Naive thymus-derived CD8-positive, alpha-beta T cell (primary cell): ENCODE results near the gene HMOX2. TPM values are rescaled to one million over a fixed set of nuclear protein-coding genes. Genes with fewer than 3 reads are reported as not detected.

Experiments used
- ATAC-seq, 2 donors: fragments of 150-1000 bp; cut with Tn5 transposase in 1 of 2; sonication (Bioruptor Pico), chemical (Tn5 transposase) in 1 of 2; 1 replicate in 1 of 2; 2 replicates in 1 of 2; pipeline ENCODE4 v1.10.0; 2021; ENCODE audit warnings: mild to moderate bottlenecking in 2 of 2, moderate library complexity in 2 of 2
- POLR2A ChIA-PET: fragments of 350-600 bp; sonication (Branson Sonifier 250); formaldehyde crosslinking; loops from one replicate; lab custom pipeline; 2021; ENCODE audit warnings: antibody characterized with exemption; lab: Charles Lee
- DNase-seq, 10 donors: peaks; one replicate each; pipeline versions ENCODE4 v3.0.0 to v3.0.0-alpha.2; 2020 to 2022
- H3K27ac Mint-ChIP-seq, 10 donors: one replicate each; pipeline ENCODE4 v1.8.0; 2020 to 2022; ENCODE audit warnings: mild to moderate bottlenecking in 10 of 10, mixed read lengths in 10 of 10, moderate library complexity in 4 of 10, inconsistent platforms in 1 of 10
- H3K27me3 Mint-ChIP-seq, 5 donors: one replicate each; pipeline ENCODE4 v1.8.0; 2021 to 2022; ENCODE audit warnings: mixed read lengths in 5 of 5
- H3K36me3 Mint-ChIP-seq, 3 donors: one replicate each; pipeline ENCODE4 v1.8.0; 2020 to 2022; ENCODE audit warnings: mixed read lengths in 3 of 3, mild to moderate bottlenecking in 2 of 3, inconsistent platforms in 1 of 3
- H3K4me1 Mint-ChIP-seq, 4 donors: one replicate each; pipeline ENCODE4 v1.8.0; 2021 to 2022; ENCODE audit warnings: mixed read lengths in 4 of 4
- H3K4me3 Mint-ChIP-seq, 10 donors: one replicate each; pipeline ENCODE4 v1.8.0; 2020 to 2022; ENCODE audit warnings: mild to moderate bottlenecking in 10 of 10, mixed read lengths in 10 of 10, moderate library complexity in 6 of 10, inconsistent platforms in 1 of 10
- H3K9me3 Mint-ChIP-seq, 9 donors: one replicate each; pipeline ENCODE4 v1.8.0; 2020 to 2022; ENCODE audit warnings: mixed read lengths in 9 of 9, mild to moderate bottlenecking in 3 of 9, inconsistent platforms in 1 of 9, moderate library complexity in 1 of 9
- polyA plus RNA-seq, 3 donors: library from polyadenylated mRNA; unstranded; fragments of 300-500 nt; fragmentation: Illumina TruSeq; gene quantifications; one replicate each; pipeline ENCODE4 v1.2.3, GENCODE V29; 2021
- total RNA-seq, 8 experiments: library from RNA in 2 of 8; stranded (reverse) in 2 of 8; gene quantifications; one replicate each; pipeline ENCODE4 v1.2.3 and lab custom pipeline; 2021 to 2026

The HMOX2 gene
- total RNA-seq, result 10 to 100 TPM; 64.3 to 71.9 TPM
- polyA plus RNA-seq, result 100 to 1,000 TPM; 123 to 210 (median 145) TPM
- total RNA-seq (lab: John Stamatoyannopoulos, UW), result 55.0 to 81.3 (median 75.2) reads per million in 6 experiments

GRCh38 chr16:4475880-4476788 is at the start of gene HMOX2:
Gene HMOX2, plus strand, starts transcription at chr16:4476398. Its CDS starts 29,127 bp downstream, at chr16:4505525.
- DNase-seq, result peak; percentile 87 to 94 (median 92)
- H3K9me3 Mint-ChIP-seq, result peaks cover 0 to 2% (median 0%) of the 10 kb centered on the region in 9 donors
- no peaks in the 10 kb centered on the region for H3K27me3 Mint-ChIP-seq
- peaks cover 16 to 60% (median 50%) of the 10 kb centered on the region in 4 donors for H3K4me1 Mint-ChIP-seq
- ATAC-seq, result peak; percentile 77 to 80
- POLR2A ChIA-PET, result interaction anchor here (0.6 to 10.5 kb wide), 24 partner anchors 9 to 1590 kb away, joined by 3 to 324 read pairs (median 4); partner anchors contain the start of genes CDIP1, CORO7 and NUDT16L1
- H3K36me3 Mint-ChIP-seq, result peaks cover 0 to 12% (median 3%) of the 10 kb centered on the region in 3 donors
- H3K27ac Mint-ChIP-seq, result peak within 1 kb of the TSS; percentile 89 to 96 (median 94)
- H3K4me3 Mint-ChIP-seq, result peak within 1 kb of the TSS; percentile 85 to 97 (median 91)

GRCh38 chr16:4426722-4427372 is 49.4 kb upstream of the HMOX2 start:
- H3K27me3 Mint-ChIP-seq, result no peaks in the 10 kb centered on the region
- POLR2A ChIA-PET, result interaction anchor here (0.6 to 5.1 kb wide), 4 partner anchors 11 to 83 kb away, joined by 3 to 38 read pairs (median 3); partner anchors contain the start of gene CORO7
- peak overlapping the region; percentile 89 to 100 (median 94) for H3K4me3 Mint-ChIP-seq
- DNase-seq, result no peak
- H3K4me1 Mint-ChIP-seq, result peaks cover 16 to 48% (median 36%) of the 10 kb centered on the region in 4 donors
- no peaks in the 10 kb centered on the region for H3K9me3 Mint-ChIP-seq
- H3K36me3 Mint-ChIP-seq, result peaks cover 0 to 30% (median 0%) of the 10 kb centered on the region in 3 donors
- no peak for ATAC-seq
- H3K27ac Mint-ChIP-seq, result peak overlapping the region; percentile 93 to 100 (median 100)

- ATAC-seq (no peak), DNase-seq (no peak)
- Mint-ChIP-seq H3K9me3 (no peaks in the 10 kb centered on the region), H3K27me3 (no peaks in the 10 kb centered on the region), H3K4me3 (peak overlapping the region in 2 of 10 donors; percentile 7 to 17), H3K27ac (peak overlapping the region in 8 of 10 donors; percentile 29 to 77 (median 68)), H3K4me1 (peaks cover 20 to 49% (median 37%) of the 10 kb centered on the region in 4 donors), H3K36me3 (peaks cover 0 to 40% (median 0%) of the 10 kb centered on the region in 3 donors)
- POLR2A ChIA-PET, result interaction anchor here (0.7 to 5.1 kb wide), 4 partner anchors 13 to 111 kb away, joined by 3 to 38 read pairs (median 4); partner anchors contain the start of gene CORO7
Observed at GRCh38 chr16:4428500-4428899, 47.7 kb upstream of the HMOX2 start.

GRCh38 chr16:4431023-4431422 is 45.2 kb upstream of the HMOX2 start:
- peak overlapping the region in 8 of 10 donors; percentile 14 to 79 (median 68) for H3K27ac Mint-ChIP-seq
- H3K4me1 Mint-ChIP-seq, result peaks cover 25 to 45% (median 34%) of the 10 kb centered on the region in 4 donors
- DNase-seq (no peak), ATAC-seq (no peak)
- POLR2A ChIA-PET, result interaction anchor here (0.6 kb wide), 1 partner anchor 17 kb away, joined by 5 read pairs; no protein-coding TSS in a partner anchor
- no peak overlapping the region for H3K4me3 Mint-ChIP-seq
- no peaks in the 10 kb centered on the region for H3K9me3 Mint-ChIP-seq
- H3K36me3 Mint-ChIP-seq, result peaks cover 0 to 60% (median 0%) of the 10 kb centered on the region in 3 donors
- no peaks in the 10 kb centered on the region for H3K27me3 Mint-ChIP-seq

- no peak for DNase-seq
- H3K36me3 Mint-ChIP-seq, result peaks cover 0 to 78% (median 2%) of the 10 kb centered on the region in 3 donors
Observed at GRCh38 chr16:4433228-4433627, 43.0 kb upstream of the HMOX2 start.

GRCh38 chr16:4433914-4434787 is 42.0 kb upstream of the HMOX2 start:
- peaks cover 0 to 76% (median 6%) of the 10 kb centered on the region in 3 donors for H3K36me3 Mint-ChIP-seq
- no peaks in the 10 kb centered on the region for H3K27me3 Mint-ChIP-seq
- no peak for DNase-seq
- ATAC-seq, result no peak
- peaks cover 7 to 32% (median 17%) of the 10 kb centered on the region in 4 donors for H3K4me1 Mint-ChIP-seq
- peak overlapping the region in 9 of 10 donors; percentile 11 to 81 (median 46) for H3K27ac Mint-ChIP-seq
- H3K9me3 Mint-ChIP-seq, result no peaks in the 10 kb centered on the region
- POLR2A ChIA-PET, result interaction anchor here (1.0 to 1.2 kb wide), 2 partner anchors 42 to 161 kb away, joined by 3 to 6 read pairs; partner anchors contain the start of genes HMOX2 and TFAP4
- H3K4me3 Mint-ChIP-seq, result no peak overlapping the region

More at GRCh38 chr16:4433228-4433627, 43.0 kb upstream of the HMOX2 start:
- Mint-ChIP-seq H3K27ac (peak overlapping the region in 7 of 10 donors; percentile 15 to 63 (median 50)), H3K9me3 (no peaks in the 10 kb centered on the region), H3K27me3 (no peaks in the 10 kb centered on the region), H3K4me3 (no peak overlapping the region), H3K4me1 (peaks cover 11 to 32% (median 21%) of the 10 kb centered on the region in 4 donors)
- ATAC-seq, result no peak
- POLR2A ChIA-PET, result no interaction called here

GRCh38 chr16:4435337-4436067 is 40.7 kb upstream of the HMOX2 start:
- H3K4me1 Mint-ChIP-seq, result peaks cover 7 to 32% (median 20%) of the 10 kb centered on the region in 4 donors
- no peaks in the 10 kb centered on the region for H3K9me3 Mint-ChIP-seq
- H3K36me3 Mint-ChIP-seq, result peaks cover 0 to 79% (median 8%) of the 10 kb centered on the region in 3 donors
- ATAC-seq (no peak), DNase-seq (no peak)
- no peaks in the 10 kb centered on the region for H3K27me3 Mint-ChIP-seq
- no peak overlapping the region for H3K4me3 Mint-ChIP-seq
- H3K27ac Mint-ChIP-seq, result peak overlapping the region in 6 of 10 donors; percentile 7 to 69 (median 48)
- POLR2A ChIA-PET, result interaction anchor here (1.0 to 1.2 kb wide), 2 partner anchors 41 to 162 kb away, joined by 3 to 6 read pairs; partner anchors contain the start of genes HMOX2 and TFAP4

GRCh38 chr16:4437366-4437765 is 38.8 kb upstream of the HMOX2 start:
- no peak for ATAC-seq
- peak overlapping the region in 1 of 10 donors; percentile 43 for H3K27ac Mint-ChIP-seq
- H3K36me3 Mint-ChIP-seq, result peaks cover 0 to 83% (median 17%) of the 10 kb centered on the region in 3 donors
- POLR2A ChIA-PET, result interaction anchor here (1.0 kb wide), 1 partner anchor 39 kb away, joined by 3 read pairs; the partner anchor contains the start of gene HMOX2
- no peaks in the 10 kb centered on the region for H3K9me3 Mint-ChIP-seq
- H3K4me3 Mint-ChIP-seq, result no peak overlapping the region
- H3K4me1 Mint-ChIP-seq, result peaks cover 3 to 26% (median 16%) of the 10 kb centered on the region in 4 donors
- no peak for DNase-seq
- H3K27me3 Mint-ChIP-seq, result no peaks in the 10 kb centered on the region

GRCh38 chr16:4442371-4442770 is 33.8 kb upstream of the HMOX2 start:
- H3K27ac Mint-ChIP-seq, result peak overlapping the region in 1 of 10 donors; percentile 12
- no peak overlapping the region for H3K4me3 Mint-ChIP-seq
- POLR2A ChIA-PET, result no interaction called here
- peaks cover 0 to 94% (median 34%) of the 10 kb centered on the region in 3 donors for H3K36me3 Mint-ChIP-seq
- no peaks in the 10 kb centered on the region for H3K9me3 Mint-ChIP-seq
- H3K27me3 Mint-ChIP-seq, result no peaks in the 10 kb centered on the region
- H3K4me1 Mint-ChIP-seq, result peaks cover 0 to 14% (median 5%) of the 10 kb centered on the region in 4 donors
- ATAC-seq (no peak), DNase-seq (no peak)

GRCh38 chr16:4443271-4443670 is 32.9 kb upstream of the HMOX2 start:
- DNase-seq, result no peak
- POLR2A ChIA-PET, result no interaction called here
- Mint-ChIP-seq H3K36me3 (peaks cover 0 to 94% (median 36%) of the 10 kb centered on the region in 3 donors), H3K4me1 (peaks cover 0 to 14% (median 5%) of the 10 kb centered on the region in 4 donors), H3K27me3 (no peaks in the 10 kb centered on the region), H3K9me3 (no peaks in the 10 kb centered on the region), H3K27ac (no peak overlapping the region), H3K4me3 (no peak overlapping the region)
- ATAC-seq, result no peak
